GM12865 (cell line): ENCODE results near the gene DCXR.

Experiments
- DNase-seq: peaks from one replicate; pipeline ENCODE4 v3.0.0; 2010; ENCODE audit warnings: low read depth
- H3K4me3 ChIP-seq: 2 replicates; pipeline ENCODE4 v1.5.1; 2011; ENCODE audit warnings: mild to moderate bottlenecking, low read depth, low read length, control low read depth
- CTCF ChIP-seq: IDR thresholded peaks from 2 replicates; pipeline ENCODE4 v1.5.1; 2011; ENCODE audit warnings: low read length, control low read depth, low read depth, inconsistent platforms; ENCODE audit not compliant: insufficient read depth; ENCODE audit errors: missing control alignments

The DCXR gene

GRCh38 chr17:82008258-82008940 lies 29.1 kb downstream of the DCXR start:
- no peak overlapping the region for H3K4me3 ChIP-seq
- no peak for DNase-seq
- TF ChIP-seq CTCF = no peak

- H3K4me3 ChIP-seq = no peak overlapping the region
- no peak for DNase-seq
- TF ChIP-seq CTCF = no peak
Observed at GRCh38 chr17:82007495-82008257, 29.8 kb downstream of the DCXR start.

GRCh38 chr17:82007228-82007494 lies 30.3 kb downstream of the DCXR start:
- DNase-seq = no peak
- no peak for TF ChIP-seq CTCF
- no peak overlapping the region for H3K4me3 ChIP-seq

GRCh38 chr17:82006468-82007227 lies 30.8 kb downstream of the DCXR start:
- DNase-seq = no peak
- no peak overlapping the region for H3K4me3 ChIP-seq
- TF ChIP-seq CTCF = no peak

- TF ChIP-seq CTCF = no peak
- no peak overlapping the region for H3K4me3 ChIP-seq
- DNase-seq = no peak
Observed at GRCh38 chr17:82005701-82006348, 31.7 kb downstream of the DCXR start.

- no peak for DNase-seq
- no peak overlapping the region for H3K4me3 ChIP-seq
- no peak for TF ChIP-seq CTCF
Observed at GRCh38 chr17:82004517-82005455, 32.7 kb downstream of the DCXR start.
